K562 (cell line): ENCODE data around the gene HRC. TPM values are rescaled to one million over a fixed set of nuclear protein-coding genes. Genes with fewer than 3 reads are reported as not detected.

Source experiments
- AFF4 ChIP-seq: sonication (generic); formaldehyde crosslinking; IDR thresholded peaks from 2 replicates; pipeline ENCODE4 v1.8.0; 2023; ENCODE audit warnings: mild to moderate bottlenecking, missing genetic modification reagents
- ARID1B ChIP-seq: fragments of 450-650 bp; IDR thresholded peaks from 2 replicates; pipeline ENCODE4 v1.6.1; 2016; ENCODE audit warnings: antibody characterized with exemption, mild to moderate bottlenecking, inconsistent platforms
- HLTF ChIP-seq: fragments of 450-650 bp; IDR thresholded peaks from 2 replicates; pipeline ENCODE4 v1.6.1; 2016
- IRF1 ChIP-seq: sonication (generic); formaldehyde crosslinking; IDR thresholded peaks from 2 replicates; pipeline ENCODE4 v1.8.0; 2022; ENCODE audit warnings: missing genetic modification reagents, mild to moderate bottlenecking, borderline replicate concordance
- IRF2 ChIP-seq: sonication (generic); formaldehyde crosslinking; IDR thresholded peaks from 2 replicates; pipeline ENCODE4 v1.8.1; 2022; ENCODE audit warnings: mild to moderate bottlenecking, missing genetic modification reagents
- IRF9 ChIP-seq: fragments of 450-650 bp; IDR thresholded peaks from 2 replicates; pipeline ENCODE4 v1.6.1; 2016; ENCODE audit warnings: missing biosample characterization, missing genetic modification characterization
- KDM1A ChIP-seq, 2 experiments: fragments of 450-650 bp; IDR thresholded peaks; 2 replicates each; pipeline ENCODE4 v1.6.1; 2016; ENCODE audit warnings: mild to moderate bottlenecking in 2 of 2
- NFXL1 ChIP-seq: fragments of 450-650 bp; formaldehyde crosslinking; IDR thresholded peaks from 2 replicates; pipeline ENCODE4 v1.4.0; 2021; ENCODE audit warnings: mild to moderate bottlenecking
- POLR2A ChIP-seq: fragments of 450-650 bp; conservative IDR thresholded peaks from 2 replicates; pipeline ENCODE4 v1.6.1; 2016
- POLR3G ChIP-seq: IDR thresholded peaks from 2 replicates; pipeline ENCODE4 v1.6.1; 2011; ENCODE audit not compliant: insufficient read length, insufficient replicate concordance; ENCODE audit errors: extremely low read depth
- PTTG1 ChIP-seq: fragments of 450-650 bp; IDR thresholded peaks from 2 replicates; pipeline ENCODE4 v1.6.1; 2016; ENCODE audit warnings: low read depth, mild to moderate bottlenecking, missing genetic modification characterization, missing compliant biosample characterization
- SIN3B ChIP-seq: fragments of 450-650 bp; IDR thresholded peaks from 2 replicates; pipeline ENCODE4 v1.6.1; 2017; ENCODE audit warnings: low read depth, mild to moderate bottlenecking, moderate library complexity
- SMAD2 ChIP-seq: fragments of 150-350 bp; IDR thresholded peaks from 2 replicates; pipeline ENCODE4 v1.6.1; 2014; ENCODE audit warnings: low read depth, mild to moderate bottlenecking, low read length
- ZNF124 ChIP-seq: sonication (generic); formaldehyde crosslinking; IDR thresholded peaks from 2 replicates; pipeline ENCODE4 v1.8.1; 2022; ENCODE audit warnings: missing genetic modification reagents
- ZNF143 ChIP-seq: sonication (generic); formaldehyde crosslinking; IDR thresholded peaks from 2 replicates; pipeline ENCODE4 v1.9.0; 2022; ENCODE audit warnings: mild to moderate bottlenecking, missing genetic modification reagents
- ZNF184 ChIP-seq: sonication (generic); formaldehyde crosslinking; IDR thresholded peaks from 2 replicates; pipeline ENCODE4 v1.5.0; 2020; ENCODE audit warnings: missing genetic modification reagents
- ZNF24 ChIP-seq: fragments of 450-650 bp; IDR thresholded peaks from 2 replicates; pipeline ENCODE4 v1.6.1; 2016
- ZNF277 ChIP-seq: fragments of 250-450 bp; sonication (Bioruptor Pico); IDR thresholded peaks from 2 replicates; pipeline ENCODE4 v1.8.0; 2022; ENCODE audit warnings: inconsistent platforms, mild to moderate bottlenecking, moderate library complexity, borderline replicate concordance
- polyA plus RNA-seq, 8 experiments: library from polyadenylated mRNA; depleted of rRNA in 4 of 8; stranded (reverse) in 5 of 8; unstranded in 3 of 8; fragments of >200 nt; fragmentation: Nextera tagmentation in 2 of 8; fragmentation: Illumina TruSeq in 1 of 8; extraction: Ambion mirVana in 2 of 8; extraction: Trizol in 1 of 8; gene quantifications; 2 replicates each; pipeline versions ENCODE4 v1.2.1 to v1.2.3, GENCODE V29; 2011 to 2014; ENCODE audit warnings: inconsistent platforms in 1 of 8, missing spikeins in 1 of 8
- total RNA-seq, 7 experiments: library from RNA; depleted of rRNA in 6 of 7; stranded (reverse); fragments of >200 nt in 6 of 7; fragmentation: Illumina TruSeq in 2 of 7; extraction: Trizol in 2 of 7; gene quantifications; 2 replicates each; pipeline versions ENCODE4 v1.2.1 to v1.2.3, GENCODE V29; 2011 to 2021; ENCODE audit warnings: low replicate concordance in 1 of 7

Gene HRC
- total and polyA plus RNA-seq, 9 of the 15 experiments (the other 6 are each of a cell fraction or from before 2014, with no cell fraction given): 0.66 to 18.7 (median 13.1) TPM

GRCh38 chr19:49145573-49146407 lies 9.4 kb downstream of the HRC start (continued):
- TF ChIP-seq AFF4 (CRISPR knock-in tag) (no peak), ZNF143 (CRISPR knock-in tag) (no peak), NFXL1 (no peak), KDM1A (IDR thresholded peaks at IDR 0.05) (peak in 1 of 2 experiments; percentile 28; a peak in 1 of 4 replicates), ARID1B (peak; percentile 51; the same call in 1 of the 2 replicates), ZNF24 (no peak), SIN3B (no peak), HLTF (no peak), SMAD2 (no peak), IRF2 (CRISPR knock-in tag) (no peak), PTTG1 (no peak), ZNF184 (CRISPR knock-in tag) (no peak), ZNF277 (CRISPR knock-in tag) (no peak), IRF1 (no peak), POLR2A (0 out of 2 replicates have a peak, but pooled peaks have one; percentile 24), ZNF124 (no peak), IRF9 (tag) (no peak), POLR3G (no peak)
